Epidermal melanocyte (primary cell): ENCODE data around the gene HAUS3.

ENCODE experiments used
- DNase-seq: peaks from one replicate; pipeline ENCODE4 v3.0.0; 2011; ENCODE audit warnings: low spot score; ENCODE audit not compliant: insufficient read length

Gene HAUS3

GRCh38 chr4:2263926-2264321 is 22.0 kb upstream of the HAUS3 start:
- no peak for DNase-seq

DNA sequence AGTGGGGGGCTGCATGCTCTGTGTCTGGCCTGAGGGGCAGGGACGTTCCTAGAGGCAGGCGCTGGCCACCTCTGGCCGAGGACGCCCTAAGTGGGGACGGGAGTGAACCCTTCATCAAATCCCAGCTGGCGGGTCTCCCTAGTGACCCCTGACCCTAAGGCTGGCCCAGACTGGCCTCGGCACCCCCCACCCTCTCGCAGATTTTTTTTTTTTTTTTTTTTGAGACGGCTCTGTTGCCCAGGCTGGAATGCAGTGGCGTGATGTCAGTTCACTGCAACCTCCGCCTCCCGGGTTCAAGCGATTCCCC is 21.0 kb upstream of the HAUS3 start:
- no peak for DNase-seq

- DNase-seq = peak; percentile 99
These were observed 20.4 kb upstream of the HAUS3 start for GRCh38 chr4:2262145-2262943.

- no peak for DNase-seq
These were observed 19.9 kb upstream of the HAUS3 start, which contains the start of gene MXD4 for GRCh38 chr4:2261853-2262144. MXD4 (minus strand) TSS chr4:2262109; CDS start chr4:2261980, 129 bp downstream.

GRCh38 chr4:2261110-2261852 is 19.4 kb upstream of the HAUS3 start:
- DNase-seq = no peak

GRCh38 chr4:2260344-2261109 is 18.6 kb upstream of the HAUS3 start:
- no peak for DNase-seq

DNA sequence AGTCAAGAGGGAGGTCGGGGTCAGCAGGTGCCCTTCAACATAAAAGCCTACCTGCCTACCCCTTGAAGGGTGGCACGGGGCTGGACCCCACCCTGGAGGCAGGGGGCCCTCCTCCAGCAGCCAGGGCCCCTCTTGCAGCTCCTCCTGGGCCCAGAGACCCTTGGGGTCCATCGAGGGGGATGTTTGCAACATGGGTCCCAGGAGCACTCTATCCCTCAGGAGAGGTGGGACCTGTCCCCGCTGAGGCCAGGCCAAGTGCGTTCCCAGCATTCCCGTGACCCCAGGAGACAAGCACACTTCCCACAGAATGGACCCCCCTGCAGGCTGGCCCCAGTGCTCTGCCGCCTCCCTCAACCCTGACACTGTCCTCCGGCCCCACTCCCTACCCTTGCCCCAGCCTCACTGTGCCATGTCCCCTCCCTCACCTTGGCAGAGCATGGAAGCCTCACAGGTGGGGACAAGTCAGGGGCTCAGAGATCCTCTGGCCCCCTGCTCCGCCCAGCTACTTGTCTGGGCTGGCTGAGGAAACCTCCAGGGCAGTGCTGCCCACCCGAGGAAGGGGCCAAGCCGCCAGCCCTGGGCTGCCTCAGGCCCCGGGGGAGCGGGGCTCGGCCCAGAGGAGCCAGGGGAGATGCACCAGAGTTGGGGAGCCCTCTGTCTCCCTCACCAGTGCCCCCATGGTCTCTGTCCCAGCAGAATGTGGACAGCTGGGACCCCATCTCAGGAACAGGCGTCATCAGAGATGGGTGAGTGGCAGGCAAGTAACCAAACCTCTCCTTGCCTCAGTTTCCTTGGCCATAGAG is 17.8 kb upstream of the HAUS3 start:
- DNase-seq = no peak

- no peak for DNase-seq
These were observed 17.2 kb upstream of the HAUS3 start for GRCh38 chr4:2259036-2259540.

GRCh38 chr4:2258091-2259035 is 16.4 kb upstream of the HAUS3 start:
- DNase-seq = no peak

- no peak for DNase-seq
These were observed 15.6 kb upstream of the HAUS3 start for GRCh38 chr4:2257361-2258081.

DNA sequence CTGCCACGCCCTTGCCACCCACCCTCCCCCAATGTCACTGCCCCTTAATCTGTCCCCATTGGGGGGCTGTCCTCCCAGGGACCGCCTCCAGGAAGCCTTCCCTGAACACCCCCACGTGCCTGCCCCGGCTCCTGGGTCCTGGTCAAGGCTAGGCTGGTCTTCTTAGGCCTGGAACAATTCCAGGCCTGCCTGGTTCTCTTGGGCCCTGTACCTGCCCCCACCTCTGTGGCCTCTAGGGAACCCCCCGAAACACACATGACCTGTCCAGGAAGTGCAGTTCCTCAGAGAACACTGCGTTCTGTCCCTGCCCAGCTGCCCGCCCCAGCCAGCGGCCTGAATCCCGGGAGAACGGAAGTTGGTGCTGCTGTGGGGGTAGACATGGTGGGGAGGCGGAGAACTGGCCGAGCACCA is 14.9 kb upstream of the HAUS3 start:
- DNase-seq = no peak

DNA sequence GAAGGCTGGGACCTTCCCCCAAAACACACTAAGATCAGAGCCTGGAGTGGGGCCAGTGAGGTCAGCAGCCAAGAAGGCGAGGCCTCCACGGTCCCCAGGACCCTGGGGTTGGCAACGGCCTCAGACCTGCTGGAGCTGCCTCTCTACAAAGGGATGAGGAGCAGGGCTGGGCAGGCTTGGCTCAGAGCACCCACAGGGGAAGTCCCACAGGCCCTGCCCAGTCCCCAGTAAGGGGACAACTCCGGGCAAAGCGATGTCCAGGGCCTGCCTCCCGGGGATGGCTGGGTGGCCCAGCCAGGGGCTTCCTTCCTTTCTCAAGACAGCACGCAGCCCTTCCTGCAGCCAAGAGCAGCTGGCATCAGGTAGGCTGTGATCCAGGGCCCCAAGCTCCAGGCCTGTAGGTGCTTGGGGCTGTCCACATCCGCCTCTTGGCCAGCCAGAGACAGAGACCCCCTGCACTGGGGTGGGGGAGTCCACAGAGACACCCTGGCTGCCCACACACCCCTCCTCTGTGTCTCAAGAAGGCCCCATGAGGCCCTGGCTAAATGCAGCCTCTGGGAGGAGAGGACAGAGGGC is 14.3 kb upstream of the HAUS3 start:
- no peak for DNase-seq

GRCh38 chr4:2255501-2256155 is 13.7 kb upstream of the HAUS3 start:
- peak; percentile 87 for DNase-seq

- DNase-seq = no peak
These were observed 13.0 kb upstream of the HAUS3 start for GRCh38 chr4:2254665-2255500.

GRCh38 chr4:2253160-2254084 is 11.5 kb upstream of the HAUS3 start:
- no peak for DNase-seq

DNA sequence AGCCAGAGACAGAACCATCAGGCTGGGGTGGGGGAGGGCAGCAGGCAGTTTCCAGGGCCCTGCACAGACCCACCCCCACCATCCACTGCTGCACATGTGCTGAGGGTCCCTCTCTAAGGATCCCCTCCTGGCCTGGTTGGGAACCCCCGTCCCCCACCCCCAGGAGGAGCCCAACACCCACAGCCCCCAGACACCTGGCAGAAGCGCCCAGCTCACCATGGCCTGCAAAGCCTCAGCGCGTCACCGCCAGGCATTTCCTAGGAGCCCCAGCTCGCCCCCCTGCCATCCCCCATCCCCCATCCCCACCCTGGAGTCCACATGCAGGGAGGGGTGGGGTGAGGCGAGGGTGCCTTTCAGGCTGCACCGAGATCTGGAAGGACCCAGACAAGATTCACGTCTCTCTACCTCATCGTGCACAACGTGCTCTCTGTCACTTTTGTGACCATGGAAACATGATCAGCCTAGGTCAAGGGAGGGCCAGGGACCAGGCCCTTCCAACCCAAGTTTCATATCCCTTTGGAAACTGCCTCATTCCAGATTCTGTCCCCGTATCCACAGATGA is 10.7 kb upstream of the HAUS3 start:
- no peak for DNase-seq
